NCI-H2171 treated with DMSO at 0.1 percent for 48 hours (cell line): Measurements from ENCODE around the gene ATP1A1.

Experiments used
- DNase-seq: peaks from one replicate; lab custom pipeline; 2025; lab: John Stamatoyannopoulos, UW

Gene ATP1A1

DNA sequence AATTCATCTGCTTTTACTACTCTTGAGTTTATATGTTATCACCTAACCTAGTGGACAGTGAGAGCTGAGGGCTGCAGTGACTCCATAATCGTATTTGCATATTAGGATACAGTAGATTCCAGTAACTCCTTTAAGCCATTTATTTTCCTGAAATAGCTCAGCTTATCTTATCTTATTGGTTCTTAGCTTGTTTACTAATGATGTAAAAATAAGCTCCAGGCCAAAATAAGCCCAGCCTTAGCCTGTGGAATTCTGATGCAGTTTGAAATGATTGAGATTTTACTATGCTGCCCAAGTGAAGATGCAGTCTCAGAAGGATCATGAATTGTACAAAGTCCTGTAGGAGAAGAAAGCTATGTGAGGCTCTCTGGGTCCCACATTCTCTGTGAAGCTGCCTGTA lies 18.1 kb downstream of the ATP1A1 start:
- no peak for DNase-seq

DNA sequence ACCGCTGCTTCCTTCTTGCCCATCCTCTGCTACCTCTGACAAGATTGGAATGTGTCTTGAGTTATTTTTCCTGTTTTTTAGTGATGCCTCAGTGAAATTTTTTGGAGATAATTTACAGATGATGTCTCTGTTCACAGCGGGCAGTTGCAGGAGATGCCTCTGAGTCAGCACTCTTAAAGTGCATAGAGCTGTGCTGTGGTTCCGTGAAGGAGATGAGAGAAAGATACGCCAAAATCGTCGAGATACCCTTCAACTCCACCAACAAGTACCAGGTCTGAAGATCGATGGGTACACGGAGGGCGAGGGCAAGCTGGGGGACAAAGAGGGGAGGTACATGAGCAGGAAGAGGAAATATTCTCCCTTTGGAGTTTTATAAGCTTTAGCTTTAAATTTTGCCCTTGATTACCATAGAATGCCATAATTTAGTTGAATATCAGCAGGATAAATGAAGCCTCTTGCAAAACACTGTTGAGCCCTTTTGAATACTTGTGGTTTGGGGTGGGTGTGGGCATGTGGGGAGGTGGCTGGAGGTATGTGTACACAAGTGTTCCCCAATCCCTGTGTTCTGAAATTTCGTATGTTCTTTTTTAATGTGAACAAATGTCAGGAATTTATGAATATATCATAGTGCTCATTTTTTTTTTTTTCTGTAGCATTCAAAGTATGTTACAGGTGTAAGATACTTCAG lies 19.8 kb downstream of the ATP1A1 start:
- no peak for DNase-seq

DNA sequence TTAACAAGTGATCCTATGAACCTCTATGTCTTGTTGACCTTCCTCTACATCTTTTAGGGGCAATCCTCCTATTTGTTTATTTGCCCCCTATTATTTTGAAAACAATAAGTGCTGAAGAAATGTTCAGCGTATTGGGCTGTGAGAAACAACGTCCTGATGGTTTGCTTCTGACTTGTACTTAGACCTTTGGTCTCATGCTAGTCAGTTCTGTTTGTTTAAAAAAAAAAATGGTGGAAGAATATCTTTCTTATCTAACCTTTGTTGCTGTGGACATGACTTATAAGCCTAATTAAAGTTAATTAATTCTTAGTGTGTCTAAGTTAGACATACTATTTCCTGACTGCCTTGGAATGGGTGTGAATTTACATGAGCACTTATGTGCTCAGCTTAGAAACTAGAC lies 20.7 kb downstream of the ATP1A1 start:
- DNase-seq = no peak

DNA sequence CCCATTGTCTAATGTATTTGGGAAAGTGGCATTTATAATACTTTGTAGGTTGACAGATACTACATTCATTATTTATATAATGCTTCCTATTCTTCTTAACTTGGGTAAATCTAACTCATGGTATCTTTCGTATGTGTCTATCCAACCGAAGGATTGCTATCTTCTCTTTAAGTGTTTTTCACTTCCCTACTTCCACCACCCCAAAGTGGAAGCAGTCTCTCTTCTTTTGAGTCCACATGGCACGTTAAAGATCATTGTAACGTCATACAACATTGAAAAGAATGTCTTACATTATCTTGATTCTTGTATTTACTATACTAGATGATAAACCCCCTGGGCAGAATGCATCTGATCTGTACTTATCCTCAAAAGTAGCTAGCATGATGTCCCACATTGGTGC lies 21.2 kb downstream of the ATP1A1 start:
- DNase-seq = no peak

DNA sequence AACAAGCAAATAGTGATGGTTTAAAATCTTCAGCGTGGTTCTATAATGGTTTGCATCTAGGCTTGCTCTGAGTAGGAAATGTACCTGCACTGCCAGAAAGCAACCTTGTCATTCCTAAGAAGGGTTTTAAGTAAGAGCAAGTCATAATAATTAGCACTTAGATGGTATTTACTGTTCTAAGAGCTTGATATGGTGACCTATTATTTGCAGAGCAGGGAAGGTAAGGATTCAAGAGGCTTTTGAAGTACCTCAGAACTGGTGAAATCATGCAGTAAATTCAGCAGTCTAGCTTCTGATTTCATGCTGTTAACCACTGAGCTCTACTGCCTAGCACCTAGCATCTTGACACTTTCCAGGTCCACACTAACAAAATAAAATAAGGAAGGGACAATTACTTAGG lies 23.7 kb downstream of the ATP1A1 start:
- no peak for DNase-seq

DNA sequence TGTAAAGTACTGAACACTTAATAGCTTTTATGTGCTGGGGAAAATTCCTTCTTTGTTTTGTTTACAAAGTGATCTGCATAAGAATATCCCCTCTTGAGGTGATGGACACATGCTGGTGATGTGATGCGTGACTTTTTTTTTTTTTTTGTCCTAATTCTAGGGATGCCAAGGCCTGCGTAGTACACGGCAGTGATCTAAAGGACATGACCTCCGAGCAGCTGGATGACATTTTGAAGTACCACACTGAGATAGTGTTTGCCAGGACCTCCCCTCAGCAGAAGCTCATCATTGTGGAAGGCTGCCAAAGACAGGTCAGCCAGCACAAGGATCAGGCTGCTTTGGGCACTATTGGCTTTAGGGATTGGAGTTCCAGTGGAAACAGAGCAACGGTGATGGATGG lies 24.7 kb downstream of the ATP1A1 start:
- no peak for DNase-seq

DNA sequence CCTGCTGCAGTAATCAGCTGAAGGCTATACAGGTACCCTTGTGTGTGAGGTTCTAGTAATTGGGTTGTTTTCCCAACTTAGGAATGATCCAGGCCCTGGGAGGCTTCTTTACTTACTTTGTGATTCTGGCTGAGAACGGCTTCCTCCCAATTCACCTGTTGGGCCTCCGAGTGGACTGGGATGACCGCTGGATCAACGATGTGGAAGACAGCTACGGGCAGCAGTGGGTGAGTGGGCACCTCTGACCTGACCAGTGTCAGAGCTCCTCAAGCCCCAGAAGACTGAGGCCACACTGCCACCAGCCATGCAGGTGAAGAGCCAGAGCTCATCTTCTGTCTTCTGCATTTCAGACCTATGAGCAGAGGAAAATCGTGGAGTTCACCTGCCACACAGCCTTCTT lies 27.7 kb downstream of the ATP1A1 start:
- DNase-seq = no peak

DNA sequence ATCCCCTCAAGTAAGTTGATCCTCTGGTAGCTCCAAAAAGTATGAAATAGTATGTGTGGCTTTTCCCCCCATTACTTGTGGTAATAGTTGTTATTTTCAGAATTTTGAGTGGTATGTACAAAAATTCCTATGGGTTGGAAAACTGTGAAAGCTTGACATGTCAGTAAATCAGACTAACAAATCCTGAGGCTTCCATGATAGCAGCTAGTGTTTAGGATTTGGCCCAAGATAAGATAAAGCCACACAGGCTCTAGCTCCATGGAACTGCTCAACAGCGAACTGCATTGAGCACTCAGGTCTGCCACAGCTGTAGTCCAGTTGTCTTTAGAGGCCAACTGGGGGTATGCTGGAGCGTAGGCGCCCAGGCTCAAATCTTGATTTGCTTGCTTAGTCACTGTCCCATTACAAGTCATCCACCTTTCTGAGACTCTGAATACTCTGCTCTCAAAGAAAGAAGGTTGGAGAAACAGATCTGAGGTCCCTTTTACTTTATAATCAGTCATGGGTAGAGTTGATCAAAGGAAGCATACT lies 28.7 kb downstream of the ATP1A1 start:
- DNase-seq = no peak

DNA sequence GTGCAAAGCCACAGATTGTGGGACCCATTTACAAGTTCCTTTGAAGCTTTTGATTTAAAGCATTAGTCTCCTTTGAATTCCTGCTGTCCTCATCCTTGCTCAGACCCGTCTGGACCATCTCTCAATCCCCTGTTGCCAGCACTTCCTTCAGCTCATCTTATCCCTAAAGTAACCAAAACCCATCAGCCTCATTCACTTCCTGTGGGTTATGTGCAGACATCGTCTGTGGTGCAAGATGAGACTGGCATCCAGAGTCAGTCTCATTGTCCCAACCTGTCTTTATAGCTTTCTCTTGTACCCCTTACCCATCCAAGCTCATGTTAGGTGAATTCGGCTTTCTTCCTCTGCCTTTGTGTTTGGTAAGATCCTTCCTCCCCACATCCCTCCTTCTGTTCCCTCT lies 29.3 kb downstream of the ATP1A1 start:
- DNase-seq = no peak

DNA sequence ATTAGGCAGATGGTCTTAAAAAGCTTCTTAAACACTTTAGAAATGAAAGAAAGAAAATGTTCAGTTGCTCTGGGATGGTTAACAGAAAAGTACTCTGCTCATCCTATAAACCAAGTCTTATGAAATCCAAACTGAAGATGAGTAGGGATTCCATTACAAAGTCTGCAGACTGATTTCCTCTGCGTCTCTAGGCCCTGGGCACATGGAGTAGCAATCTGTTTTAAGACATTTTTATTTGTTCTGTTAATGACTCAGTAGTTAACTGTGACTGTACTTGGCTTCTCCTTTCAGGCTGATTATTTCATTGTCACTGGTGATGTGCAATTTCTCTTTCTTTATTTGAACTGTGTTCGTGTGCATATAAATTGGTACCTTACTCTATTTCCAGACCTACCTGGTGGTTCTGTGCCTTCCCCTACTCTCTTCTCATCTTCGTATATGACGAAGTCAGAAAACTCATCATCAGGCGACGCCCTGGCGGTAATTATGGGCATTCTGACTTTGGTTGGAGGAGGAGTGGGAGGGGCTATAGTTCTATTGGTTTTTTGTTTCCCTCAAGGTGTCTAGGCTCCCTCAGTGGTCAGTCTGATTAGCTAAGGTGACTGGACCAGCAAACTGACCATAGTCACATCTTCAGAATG lies 30.6 kb downstream of the ATP1A1 start:
- no peak for DNase-seq

DNA sequence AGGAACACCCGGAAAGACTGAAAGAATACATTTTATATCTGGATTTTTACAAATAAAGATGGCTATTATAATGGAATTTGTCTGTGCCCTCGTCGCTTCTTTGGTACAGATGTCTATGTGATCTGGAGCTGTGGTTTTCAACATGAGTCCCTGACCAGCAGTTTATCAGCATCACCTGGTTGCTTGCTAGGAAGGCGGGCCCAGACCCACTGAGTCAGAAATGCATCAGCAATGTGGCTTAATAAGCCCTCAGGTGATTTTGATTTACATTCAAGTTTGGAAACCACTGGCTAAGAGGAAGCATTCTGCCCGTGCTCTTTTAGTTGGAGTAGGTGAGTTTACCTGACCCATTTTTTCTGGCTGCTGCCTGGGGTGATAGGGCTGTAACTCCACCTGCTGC lies 31.7 kb downstream of the ATP1A1 start:
- no peak for DNase-seq

DNA sequence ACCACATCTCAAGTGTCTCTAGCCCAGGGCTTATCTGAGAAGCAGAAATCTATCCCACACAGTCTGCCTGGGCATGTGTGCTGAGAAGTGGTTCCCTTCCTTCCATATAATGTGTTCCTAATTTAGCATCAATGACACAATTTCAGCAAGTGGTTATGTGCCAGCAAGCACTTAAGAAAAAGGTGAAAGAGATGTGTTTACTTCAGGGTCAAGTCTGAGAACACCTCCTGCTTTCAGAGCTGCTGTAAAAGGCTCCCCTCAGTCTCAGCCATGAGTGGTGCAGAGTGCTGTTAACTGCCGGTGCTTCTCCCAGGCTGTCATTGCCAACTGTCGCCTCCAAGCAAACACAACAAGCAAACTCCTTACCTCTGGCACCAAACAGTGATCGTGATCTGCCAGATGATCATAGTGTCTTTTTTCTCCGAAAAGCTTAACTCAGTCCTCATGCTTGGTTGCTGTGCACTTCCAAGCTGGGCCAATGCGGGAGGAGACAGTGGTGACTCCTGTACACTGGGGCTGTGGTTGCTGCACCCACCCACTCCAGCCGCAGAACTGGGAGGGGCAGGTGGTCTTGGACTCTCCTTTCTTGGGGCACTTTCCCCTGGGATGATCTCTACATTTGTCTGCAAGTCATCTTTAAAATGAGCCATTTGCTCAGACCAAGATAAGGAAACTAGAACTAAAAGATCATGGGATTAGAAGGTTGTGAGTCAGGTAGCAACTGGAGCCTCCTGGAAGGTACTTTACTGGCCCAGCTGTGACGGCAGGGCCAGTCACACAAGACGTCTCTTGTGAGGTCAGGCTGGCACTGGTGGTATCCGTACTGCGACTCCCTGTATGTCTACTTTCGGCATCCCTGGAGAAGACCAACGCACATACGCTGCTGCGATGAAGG lies 32.4 kb downstream of the ATP1A1 start:
- DNase-seq = peak; percentile 65

DNA sequence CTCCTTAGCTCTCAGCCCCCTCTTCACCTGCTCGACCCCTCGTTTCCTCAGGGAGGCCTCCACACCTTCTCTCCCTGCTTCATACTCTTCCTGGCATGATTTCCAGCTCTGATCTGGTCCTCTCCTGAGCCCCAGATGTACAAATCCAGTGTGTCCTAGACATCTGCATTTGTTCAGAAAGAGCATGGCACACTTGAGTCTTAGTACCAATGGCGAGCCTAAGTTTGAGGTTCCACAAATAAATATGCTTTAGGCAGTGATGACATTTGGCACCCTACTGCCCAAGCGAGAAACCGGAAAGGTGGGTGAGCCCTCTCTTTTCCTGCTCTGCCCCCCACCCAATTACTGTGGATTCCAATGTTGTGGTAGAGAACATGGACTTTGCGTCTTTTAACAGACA lies 34.0 kb downstream of the ATP1A1 start:
- DNase-seq = no peak

DNA sequence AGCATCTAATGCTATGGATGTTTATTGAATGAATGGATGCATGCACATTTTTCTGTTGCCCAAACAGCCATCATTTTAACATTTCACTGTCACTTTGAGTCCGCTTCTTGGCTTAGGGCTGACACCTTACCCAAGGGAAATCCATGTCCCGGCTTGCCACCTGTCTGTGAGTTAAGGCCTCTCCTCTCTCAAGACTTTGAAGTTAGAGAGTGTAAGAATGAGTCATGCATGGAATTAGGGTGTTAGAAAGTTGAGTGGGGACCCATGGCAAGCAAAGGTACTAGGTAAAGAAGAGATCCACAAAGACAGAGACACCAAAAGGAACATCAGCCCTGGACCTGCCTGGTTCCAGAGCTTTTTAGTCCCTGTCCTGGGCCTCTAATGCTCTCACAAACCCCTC lies 35.1 kb downstream of the ATP1A1 start:
- peak; percentile 14 for DNase-seq

DNA sequence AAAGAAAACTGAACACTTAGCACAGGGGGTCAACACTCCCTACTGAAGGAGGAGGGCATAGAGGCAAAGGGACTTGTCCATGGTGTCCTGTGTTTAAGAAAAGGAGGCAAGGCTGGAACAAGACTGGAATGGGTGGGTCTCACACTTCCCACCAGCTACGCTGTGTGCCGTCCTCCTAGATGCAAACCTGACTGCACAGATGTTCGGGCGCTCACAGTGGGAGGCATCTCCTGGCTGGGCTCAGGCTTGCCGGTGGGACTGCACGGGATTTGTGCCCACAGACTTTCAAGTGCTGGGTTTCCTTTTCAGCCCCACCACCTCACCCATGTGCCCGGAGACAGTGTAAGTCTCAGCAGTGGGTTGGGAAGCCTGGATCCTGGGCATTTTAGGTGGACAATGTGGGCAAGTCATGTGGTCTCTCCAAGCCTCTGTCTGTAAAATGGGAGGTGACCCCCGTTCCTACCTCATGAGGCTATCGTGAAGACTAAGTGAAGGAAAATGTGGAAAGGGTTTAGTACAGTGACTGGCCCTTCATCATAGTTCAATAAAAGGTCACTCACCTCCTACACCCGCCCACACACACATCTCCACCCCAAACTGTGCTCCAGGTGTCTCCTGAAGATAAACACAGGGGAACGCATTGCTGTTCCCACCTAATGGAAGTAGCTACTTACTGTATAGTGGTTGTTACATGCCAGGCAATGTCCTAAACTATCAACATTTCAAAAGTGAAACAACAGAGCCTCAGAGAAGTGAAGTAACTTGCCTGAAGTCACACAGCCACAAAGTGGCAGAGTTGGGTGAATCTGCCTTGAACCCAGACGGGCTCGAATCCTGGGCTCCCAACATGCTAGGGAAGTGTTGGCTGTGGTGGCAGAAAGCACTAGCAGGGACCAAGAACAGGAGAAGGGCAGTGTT lies 36.0 kb downstream of the ATP1A1 start:
- DNase-seq = no peak

DNA sequence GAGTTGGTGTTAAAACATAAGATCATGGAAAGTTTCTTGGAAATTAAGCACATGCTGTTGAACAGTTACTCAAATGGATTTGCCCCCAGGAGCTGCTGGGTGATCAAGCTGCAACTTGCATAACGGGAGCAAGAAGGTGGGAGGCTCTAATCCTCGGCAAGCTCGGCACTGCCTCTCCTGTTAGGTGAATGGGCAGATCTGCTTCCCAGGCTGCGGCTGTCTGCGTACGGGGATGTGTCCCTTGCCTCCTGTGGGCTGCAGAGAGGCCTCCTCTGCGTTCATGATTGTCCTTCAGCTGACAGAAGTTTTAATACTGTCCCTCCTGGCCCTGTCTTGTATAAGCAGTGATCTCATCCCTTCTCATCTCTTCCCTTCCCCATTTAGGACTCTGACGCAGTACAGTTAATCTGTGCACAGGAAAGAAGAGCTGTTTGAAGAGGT lies 36.7 kb downstream of the ATP1A1 start:
- no peak for DNase-seq

DNA sequence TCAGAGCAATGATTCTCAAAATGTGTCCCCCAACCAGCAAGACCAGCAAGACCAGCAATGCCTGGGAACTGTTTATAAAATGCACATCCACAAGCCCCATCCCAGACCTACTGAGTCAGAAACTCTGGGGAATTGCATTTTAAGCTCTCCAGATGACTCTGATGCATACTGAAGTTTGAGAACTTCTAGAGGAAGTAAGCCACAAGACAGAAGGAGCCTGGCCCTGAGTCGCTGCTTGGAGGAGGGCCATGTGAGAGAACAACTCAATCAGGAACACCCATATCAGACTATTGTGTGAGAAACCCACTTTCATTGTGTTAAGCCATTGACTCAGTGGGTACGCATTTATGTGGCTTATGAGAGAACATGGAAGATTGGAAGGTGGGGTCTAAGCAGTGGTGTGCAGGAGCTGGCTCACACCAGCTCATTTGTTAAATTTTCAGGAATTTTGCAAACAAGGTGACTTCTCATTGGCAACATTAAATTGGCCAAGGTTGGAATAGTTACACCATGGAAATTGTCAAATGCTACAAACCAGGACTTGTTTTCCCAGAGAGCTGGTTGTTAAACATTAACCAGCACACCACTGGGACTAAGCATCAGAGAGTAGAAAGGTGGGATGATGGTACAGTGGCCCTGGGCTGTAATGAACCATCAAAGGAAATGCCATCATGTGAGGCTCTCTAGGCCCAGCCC lies 38.9 kb downstream of the ATP1A1 start:
- DNase-seq = no peak

DNA sequence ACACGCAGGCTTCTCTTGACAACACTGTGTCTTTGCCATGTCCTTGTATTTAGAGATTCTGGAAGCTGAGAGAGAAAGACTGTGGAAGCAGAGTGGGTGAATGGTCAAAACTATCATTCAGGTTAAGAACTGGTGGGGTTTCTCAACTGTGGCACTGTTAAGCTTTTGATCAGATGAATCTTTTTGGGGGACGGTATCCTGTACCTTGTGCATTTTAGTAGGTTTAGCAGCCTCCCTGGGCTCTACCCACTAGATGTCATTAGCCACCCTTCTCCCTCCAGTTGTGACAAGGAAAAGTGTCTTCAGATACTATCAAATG lies 39.4 kb downstream of the ATP1A1 start:
- DNase-seq = no peak

DNA sequence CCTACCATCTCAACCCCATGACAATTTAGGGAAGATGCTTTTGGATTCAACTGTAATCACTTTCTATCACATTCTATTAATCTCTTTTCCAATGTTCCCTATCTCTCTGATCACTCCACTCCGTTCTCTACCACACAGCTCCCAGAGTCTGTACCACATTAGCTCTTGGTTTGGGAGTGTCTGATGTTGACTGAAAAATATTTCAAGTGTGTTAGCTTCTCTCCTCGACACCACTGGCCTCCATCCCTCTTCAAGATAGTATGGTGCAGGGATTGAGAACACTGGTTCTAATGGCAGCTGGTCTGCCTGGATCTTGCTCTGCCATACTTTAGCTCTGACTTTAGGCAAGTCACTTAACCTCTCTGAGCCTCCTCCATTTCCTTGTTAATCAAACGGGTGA lies 39.9 kb downstream of the ATP1A1 start:
- no peak for DNase-seq

DNA sequence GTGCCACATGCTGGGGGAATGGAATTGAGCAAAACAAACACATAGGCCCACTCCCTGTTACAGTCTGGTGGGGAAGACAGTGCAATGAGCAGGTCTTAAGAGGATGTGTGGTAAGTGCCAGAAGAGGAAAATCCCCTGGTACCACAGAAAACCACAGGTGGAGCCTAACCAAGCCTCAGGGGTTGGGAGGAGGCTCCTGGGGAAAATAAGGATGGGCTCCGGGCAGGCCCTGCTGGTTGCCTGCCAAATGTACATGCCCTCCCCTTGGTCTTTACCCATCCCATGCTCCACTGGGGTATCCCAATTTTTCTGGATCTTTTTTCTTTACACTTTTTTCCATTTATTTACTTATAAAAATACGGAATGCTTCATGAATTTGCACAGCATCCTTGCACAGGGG lies 40.4 kb downstream of the ATP1A1 start:
- no peak for DNase-seq

DNA sequence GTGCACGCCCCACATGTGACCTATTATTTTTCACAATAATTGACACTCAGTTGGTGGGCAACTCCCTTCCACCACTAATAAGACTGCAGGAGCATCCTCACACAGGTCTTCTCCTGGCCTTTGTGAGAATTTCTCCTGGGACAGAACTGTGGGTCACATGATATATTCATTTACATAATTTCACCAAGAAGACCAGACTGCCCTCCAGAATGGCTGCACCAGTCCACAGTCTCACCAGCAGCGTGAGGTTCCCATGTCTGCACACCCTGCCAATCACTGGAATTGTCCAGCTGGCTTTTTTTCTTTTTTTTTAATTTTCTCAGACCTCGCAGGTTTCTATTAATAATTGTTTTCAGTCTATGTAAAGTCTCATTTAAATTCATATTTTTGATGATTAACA lies 41.3 kb downstream of the ATP1A1 start:
- DNase-seq = no peak
